ACC112 (cell line): ENCODE measurements around the gene MXD4.

Experiments
- H2AFZ ChIP-seq: fragments of 200-600 bp; sonication (generic); one replicate; pipeline ENCODE4 v1.6.0; 2017; ENCODE audit warnings: antibody characterized with exemption, low read length; ENCODE audit not compliant: unreplicated experiment
- H3K27ac ChIP-seq: fragments of 200-600 bp; sonication (generic); 2 replicates; pipeline ENCODE4 v1.5.1; 2014; ENCODE audit warnings: low read depth, mild to moderate bottlenecking, antibody characterized with exemption, low read length, moderate library complexity
- H3K27me3 ChIP-seq: fragments of 200-600 bp; sonication (generic); 2 replicates; pipeline ENCODE4 v1.6.1; 2014; ENCODE audit warnings: mild to moderate bottlenecking, antibody characterized with exemption, low read length, moderate library complexity, mixed read lengths; ENCODE audit not compliant: insufficient read depth
- H3K36me3 ChIP-seq: fragments of 200-600 bp; sonication (generic); 2 replicates; pipeline ENCODE4 v1.6.1; 2016; ENCODE audit warnings: mild to moderate bottlenecking, antibody characterized with exemption, low read length, moderate library complexity, mixed read lengths; ENCODE audit not compliant: insufficient read depth
- H3K4me1 ChIP-seq: fragments of 200-600 bp; sonication (generic); one replicate; pipeline ENCODE4 v1.6.1; 2016; ENCODE audit warnings: low read length, mixed read lengths; ENCODE audit not compliant: insufficient read depth, unreplicated experiment, control insufficient read depth
- H3K4me3 ChIP-seq: fragments of 200-600 bp; sonication (generic); 2 replicates; pipeline ENCODE4 v1.5.1; 2014; ENCODE audit warnings: mild to moderate bottlenecking, low read depth, low read length
- H3K79me2 ChIP-seq: fragments of 200-600 bp; sonication (generic); one replicate; pipeline ENCODE4 v1.6.0; 2016; ENCODE audit warnings: low read length; ENCODE audit not compliant: control insufficient read depth, unreplicated experiment, insufficient read depth

The MXD4 gene

GRCh38 chr4:2291705-2292645 lies 30.1 kb upstream of the MXD4 start:
- H3K27me3 ChIP-seq: no peaks in the 10 kb centered on the region
- H2AFZ ChIP-seq: no peak overlapping the region
- H3K27ac ChIP-seq: no peak overlapping the region
- no peaks in the 10 kb centered on the region for H3K4me1 ChIP-seq
- no peak overlapping the region for H3K4me3 ChIP-seq
- H3K79me2 ChIP-seq: no peaks in the 10 kb centered on the region
- no peaks in the 10 kb centered on the region for H3K36me3 ChIP-seq

GRCh38 chr4:2290974-2291704 lies 29.2 kb upstream of the MXD4 start:
- H2AFZ ChIP-seq: no peak overlapping the region
- no peak overlapping the region for H3K27ac ChIP-seq
- peaks cover under 1% of the 10 kb centered on the region for H3K4me1 ChIP-seq
- H3K79me2 ChIP-seq: no peaks in the 10 kb centered on the region
- no peaks in the 10 kb centered on the region for H3K27me3 ChIP-seq
- no peak overlapping the region for H3K4me3 ChIP-seq
- H3K36me3 ChIP-seq: no peaks in the 10 kb centered on the region

GRCh38 chr4:2290488-2290887 lies 28.6 kb upstream of the MXD4 start:
- Histone ChIP-seq H3K4me1 (peaks cover 7% of the 10 kb centered on the region), H3K79me2 (no peaks in the 10 kb centered on the region), H3K27ac (no peak overlapping the region), H3K4me3 (no peak overlapping the region), H3K27me3 (no peaks in the 10 kb centered on the region), H2AFZ (no peak overlapping the region), H3K36me3 (no peaks in the 10 kb centered on the region)

- Histone ChIP-seq H3K27me3 (no peaks in the 10 kb centered on the region), H2AFZ (no peak overlapping the region), H3K36me3 (no peaks in the 10 kb centered on the region), H3K79me2 (no peaks in the 10 kb centered on the region), H3K4me3 (no peak overlapping the region), H3K27ac (no peak overlapping the region), H3K4me1 (peaks cover 12% of the 10 kb centered on the region)
These were observed 28.0 kb upstream of the MXD4 start for GRCh38 chr4:2289955-2290333.

- H3K27me3 ChIP-seq: no peaks in the 10 kb centered on the region
- H2AFZ ChIP-seq: no peak overlapping the region
- no peak overlapping the region for H3K4me3 ChIP-seq
These were observed 27.5 kb upstream of the MXD4 start for GRCh38 chr4:2289311-2289954.

GRCh38 chr4:2288051-2288541 lies 26.2 kb upstream of the MXD4 start:
- Histone ChIP-seq H3K79me2 (no peaks in the 10 kb centered on the region), H3K36me3 (no peaks in the 10 kb centered on the region), H3K27me3 (no peaks in the 10 kb centered on the region), H3K4me1 (peaks cover 14% of the 10 kb centered on the region), H3K27ac (no peak overlapping the region), H2AFZ (no peak overlapping the region), H3K4me3 (no peak overlapping the region)

More at GRCh38 chr4:2289311-2289954, 27.5 kb upstream of the MXD4 start:
- H3K4me1 ChIP-seq: peaks cover 14% of the 10 kb centered on the region
- no peaks in the 10 kb centered on the region for H3K79me2 ChIP-seq
- H3K27ac ChIP-seq: no peak overlapping the region
- H3K36me3 ChIP-seq: no peaks in the 10 kb centered on the region

- H3K27me3 ChIP-seq: no peaks in the 10 kb centered on the region
- H3K79me2 ChIP-seq: no peaks in the 10 kb centered on the region
- H3K4me1 ChIP-seq: peaks cover 14% of the 10 kb centered on the region
- H3K36me3 ChIP-seq: no peaks in the 10 kb centered on the region
- no peak overlapping the region for H3K27ac ChIP-seq
- H2AFZ ChIP-seq: no peak overlapping the region
- H3K4me3 ChIP-seq: no peak overlapping the region
These were observed 25.6 kb upstream of the MXD4 start for GRCh38 chr4:2287594-2287915.

- H3K27me3 ChIP-seq: no peaks in the 10 kb centered on the region
- H3K4me3 ChIP-seq: no peak overlapping the region
- no peaks in the 10 kb centered on the region for H3K36me3 ChIP-seq
- no peaks in the 10 kb centered on the region for H3K79me2 ChIP-seq
- H3K4me1 ChIP-seq: peaks cover 14% of the 10 kb centered on the region
- H3K27ac ChIP-seq: no peak overlapping the region
- no peak overlapping the region for H2AFZ ChIP-seq
These were observed 25.1 kb upstream of the MXD4 start for GRCh38 chr4:2286904-2287593.

GRCh38 chr4:2285613-2286381 lies 23.9 kb upstream of the MXD4 start:
- Histone ChIP-seq H3K27ac (peak overlapping the region; percentile 58), H3K4me1 (peaks cover 14% of the 10 kb centered on the region)

More at GRCh38 chr4:2285613-2286381, 23.9 kb upstream of the MXD4 start:
- Histone ChIP-seq H2AFZ (no peak overlapping the region), H3K36me3 (no peaks in the 10 kb centered on the region), H3K79me2 (no peaks in the 10 kb centered on the region), H3K27me3 (no peaks in the 10 kb centered on the region), H3K4me3 (no peak overlapping the region)
